H9 (cell line): Measurements from ENCODE around the gene HNRNPU. TPM values are rescaled to one million over a fixed set of nuclear protein-coding genes. Genes with fewer than 3 reads are reported as not detected.
A peak's percentile ranks its signal among the peaks of the same experiment; 100 is the strongest.

Experiments
- DNase-seq: peaks from one replicate; pipeline ENCODE4 v3.0.0-alpha.2; 2017
- H2AFZ ChIP-seq: one replicate; pipeline ENCODE4 v1.6.1; 2013; ENCODE audit warnings: mild to moderate bottlenecking, low read length, control low read depth, moderate library complexity
- H2AK5ac ChIP-seq: 2 replicates; pipeline ENCODE4 v1.6.1; 2013; ENCODE audit warnings: low read length, control low read depth, mixed read lengths; ENCODE audit not compliant: insufficient read length
- H2BK120ac ChIP-seq: one replicate; pipeline ENCODE4 v1.6.1; 2013; ENCODE audit warnings: low read depth, mild to moderate bottlenecking, low read length, control low read depth, inconsistent platforms; ENCODE audit not compliant: poor library complexity, severe bottlenecking
- H2BK12ac ChIP-seq: 2 replicates; pipeline ENCODE4 v1.6.1; 2013; ENCODE audit warnings: low read length, control low read depth, mixed read lengths, low read depth; ENCODE audit not compliant: insufficient read length
- H2BK15ac ChIP-seq: 2 replicates; pipeline ENCODE4 v1.6.1; 2013; ENCODE audit warnings: low read depth, low read length, control low read depth
- H2BK20ac ChIP-seq: one replicate; pipeline ENCODE4 v1.6.1; 2013; ENCODE audit warnings: low read depth, mild to moderate bottlenecking, low read length, control low read depth, inconsistent platforms; ENCODE audit not compliant: poor library complexity, severe bottlenecking
- H2BK5ac ChIP-seq: 2 replicates; pipeline ENCODE4 v1.6.1; 2013; ENCODE audit warnings: low read length, control low read depth, mixed read lengths; ENCODE audit not compliant: insufficient read length
- H3K14ac ChIP-seq: 2 replicates; pipeline ENCODE4 v1.6.1; 2013; ENCODE audit warnings: low read length, control low read depth; ENCODE audit not compliant: insufficient read depth
- H3K18ac ChIP-seq: 2 replicates; pipeline ENCODE4 v1.6.1; 2013; ENCODE audit warnings: low read depth, mild to moderate bottlenecking, mixed read lengths, low read length, control low read depth; ENCODE audit not compliant: insufficient read length
- H3K23ac ChIP-seq: 2 replicates; pipeline ENCODE4 v1.6.1; 2013; ENCODE audit warnings: low read length, control low read depth, mixed read lengths, low read depth; ENCODE audit not compliant: insufficient read length
- H3K23me2 ChIP-seq: 2 replicates; pipeline ENCODE4 v1.6.1; 2013; ENCODE audit warnings: low read depth, mild to moderate bottlenecking, mixed read lengths, low read length, control low read depth; ENCODE audit not compliant: insufficient read length, poor library complexity, severe bottlenecking
- H3K27ac ChIP-seq: 2 replicates; pipeline ENCODE4 v1.5.1; 2013; ENCODE audit warnings: low read length, control low read depth, mixed read lengths, low read depth; ENCODE audit not compliant: insufficient read length
- H3K27me3 ChIP-seq: 2 replicates; pipeline ENCODE4 v1.6.1; 2013; ENCODE audit warnings: low read length, control low read depth, inconsistent platforms; ENCODE audit not compliant: insufficient read depth
- H3K4ac ChIP-seq: 2 replicates; pipeline ENCODE4 v1.6.1; 2013; ENCODE audit warnings: low read depth, mild to moderate bottlenecking, control low read depth, inconsistent platforms, low read length, moderate library complexity
- H3K4me1 ChIP-seq: 2 replicates; pipeline ENCODE4 v1.6.1; 2013; ENCODE audit warnings: low read length, control low read depth, inconsistent platforms; ENCODE audit not compliant: insufficient read depth
- H3K4me2 ChIP-seq: 2 replicates; pipeline ENCODE4 v1.6.1; 2013; ENCODE audit warnings: low read length, control low read depth, mixed read lengths; ENCODE audit not compliant: insufficient read length, insufficient read depth
- H3K56ac ChIP-seq: 2 replicates; pipeline ENCODE4 v1.6.1; 2013; ENCODE audit warnings: low read depth, mild to moderate bottlenecking, mixed read lengths, low read length, control low read depth; ENCODE audit not compliant: insufficient read length
- H3K79me1 ChIP-seq: 2 replicates; pipeline ENCODE4 v1.6.1; 2013; ENCODE audit warnings: low read depth, mild to moderate bottlenecking, moderate library complexity, low read length, control low read depth, inconsistent platforms; ENCODE audit not compliant: insufficient read depth, poor library complexity, severe bottlenecking
- H3K79me2 ChIP-seq: 2 replicates; pipeline ENCODE4 v1.6.1; 2013; ENCODE audit warnings: low read length, control low read depth, inconsistent platforms; ENCODE audit not compliant: insufficient read depth
- H3K9ac ChIP-seq: 2 replicates; pipeline ENCODE4 v1.6.1; 2013; ENCODE audit warnings: low read length, control low read depth, mixed read lengths; ENCODE audit not compliant: insufficient read length; ENCODE audit errors: extremely low read depth
- H3K9me3 ChIP-seq: one replicate; pipeline ENCODE4 v1.6.1; 2013; ENCODE audit warnings: low read depth, low read length, inconsistent platforms; ENCODE audit not compliant: control insufficient read depth
- H3T11ph ChIP-seq: one replicate; pipeline ENCODE4 v1.6.1; 2013; ENCODE audit warnings: mild to moderate bottlenecking, low read length, control low read depth, inconsistent platforms
- H4K20me1 ChIP-seq: one replicate; pipeline ENCODE4 v1.6.1; 2013; ENCODE audit not compliant: control insufficient read depth, insufficient read length, insufficient read depth
- H4K5ac ChIP-seq: 2 replicates; pipeline ENCODE4 v1.6.1; 2013; ENCODE audit warnings: low read depth, mild to moderate bottlenecking, mixed read lengths, low read length, control low read depth; ENCODE audit not compliant: insufficient read length
- H4K8ac ChIP-seq: replicated peaks from 2 replicates; pipeline ENCODE4 v1.6.1; 2013; ENCODE audit warnings: low read length, control low read depth, mixed read lengths, low read depth; ENCODE audit not compliant: insufficient read length
- H4K91ac ChIP-seq: 2 replicates; pipeline ENCODE4 v1.6.1; 2013; ENCODE audit warnings: low read depth, mild to moderate bottlenecking, moderate library complexity, mixed read lengths, low read length, control low read depth; ENCODE audit not compliant: insufficient read length
- H3K27ac Mint-ChIP-seq, 3 experiments: 2 replicates in 2 of 3; 3 replicates in 1 of 3; pipeline ENCODE4 v1.8.0; 2020 to 2021; ENCODE audit warnings: mixed read lengths in 3 of 3, mild to moderate bottlenecking in 1 of 3, moderate library complexity in 1 of 3
- H3K27me3 Mint-ChIP-seq: 2 replicates; pipeline ENCODE4 v1.8.0; 2021; ENCODE audit warnings: low read depth, mild to moderate bottlenecking, moderate library complexity, mixed read lengths
- H3K36me3 Mint-ChIP-seq, 3 experiments: 2 replicates in 2 of 3; 3 replicates in 1 of 3; pipeline ENCODE4 v1.8.0; 2020 to 2021; ENCODE audit warnings: low read depth in 3 of 3, mixed read lengths in 3 of 3; ENCODE audit not compliant: insufficient read depth in 1 of 3
- H3K4me1 Mint-ChIP-seq, 2 experiments: 2 replicates each; pipeline ENCODE4 v1.8.0; 2020; ENCODE audit warnings: mixed read lengths in 2 of 2
- H3K4me3 Mint-ChIP-seq, 2 experiments: 2 replicates in 1 of 2; 3 replicates in 1 of 2; pipeline ENCODE4 v1.8.0; 2020 to 2021; ENCODE audit warnings: mild to moderate bottlenecking in 2 of 2, mixed read lengths in 2 of 2, moderate library complexity in 1 of 2
- H3K9me3 Mint-ChIP-seq, 2 experiments: 2 replicates in 1 of 2; 3 replicates in 1 of 2; pipeline ENCODE4 v1.8.0; 2020; ENCODE audit warnings: mild to moderate bottlenecking in 2 of 2, mixed read lengths in 2 of 2, moderate library complexity in 1 of 2
- WGBS: extraction: QIAGEN DNeasy Blood & Tissue Kit; methylation state at CpG from one replicate; pipeline ENCODE4 v1.1.7; 2013; ENCODE audit warnings: missing lambda C conversion rate, low lambda C conversion rate, mixed read lengths; ENCODE audit not compliant: insufficient read length; ENCODE audit errors: extremely low coverage; 5-methylcytosine and 5-hydroxymethylcytosine counted together
- total RNA-seq: library from RNA; stranded (reverse); gene quantifications from 2 replicates; pipeline ENCODE4 v1.2.1, GENCODE V29; 2021
- TF ChIP-seq, protein P1 (sequence below): fragments of 200-600 bp; sonication (generic); conservative IDR thresholded peaks from 3 replicates; pipeline ENCODE4 v1.8.0; 2021; ENCODE audit warnings: antibody characterized with exemption, mild to moderate bottlenecking

HNRNPU gene
- total RNA-seq, 1 experiment from 2014 or later, result 657 TPM

DNA sequence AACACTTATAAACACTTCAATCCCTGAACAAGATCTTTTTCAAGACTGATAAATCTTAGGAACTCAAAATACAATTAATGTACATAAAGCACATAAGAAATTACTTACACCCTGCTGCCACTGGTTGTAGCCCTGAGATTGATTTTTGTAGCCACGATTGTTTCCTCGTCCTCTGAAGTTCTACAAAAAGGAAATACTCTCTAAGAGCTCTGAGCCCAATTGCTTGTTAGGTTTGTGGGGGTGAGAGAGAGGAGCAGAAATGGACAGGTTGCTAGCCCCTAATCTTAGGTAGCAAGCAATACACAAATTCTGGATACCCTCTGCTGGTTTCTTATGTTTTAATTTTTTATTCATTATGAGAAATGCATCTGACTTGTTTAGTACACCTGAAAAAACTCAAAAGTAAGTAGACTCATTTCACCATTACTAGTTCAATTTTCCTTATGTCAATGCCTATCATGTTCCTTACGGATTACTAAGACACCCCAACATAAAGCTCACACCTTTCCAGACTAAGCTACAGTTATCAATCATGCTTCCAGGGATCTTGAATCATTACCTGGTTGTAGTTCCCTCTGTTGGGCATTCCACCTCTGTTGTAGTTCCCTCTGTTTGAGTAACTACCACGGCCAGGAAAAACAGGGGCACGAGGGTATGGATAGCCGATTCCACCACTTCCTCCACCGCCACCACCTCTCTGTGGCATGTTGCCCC is 9.3 kb downstream of the HNRNPU start:
- H3K27ac Mint-ChIP-seq, result peak overlapping the region in 1 of 3 experiments; percentile 91; a peak in 2 of 7 replicates
- no peak overlapping the region for H3K4me3 Mint-ChIP-seq

More for the DNA sequence above, 9.3 kb downstream of the HNRNPU start:
- Histone ChIP-seq H3K18ac (no peak overlapping the region), H3K27ac (no peak overlapping the region), H2BK120ac (no peak overlapping the region), H2BK20ac (no peak overlapping the region), H3K14ac (no peak overlapping the region), H3K23me2 (no peaks in the 10 kb centered on the region), H3K23ac (no peak overlapping the region), H4K5ac (no peak overlapping the region), H4K91ac (no peak overlapping the region), H3K9ac (no peak overlapping the region), H3K27me3 (no peaks in the 10 kb centered on the region), H2AFZ (no peak overlapping the region), H4K8ac (no peak overlapping the region), H3K9me3 (no peaks in the 10 kb centered on the region), H3K79me2 (peaks cover 11% of the 10 kb centered on the region; the same call in 1 of the 2 replicates), H2BK12ac (no peak overlapping the region), H3K4ac (no peak overlapping the region), H4K20me1 (no peaks in the 10 kb centered on the region), H2AK5ac (no peak overlapping the region), H2BK5ac (no peak overlapping the region), H3K4me2 (no peak overlapping the region), H3K79me1 (peaks cover 3% of the 10 kb centered on the region), H3K56ac (no peak overlapping the region), H3T11ph (no peak overlapping the region), H2BK15ac (no peak overlapping the region), H3K4me1 (no peaks in the 10 kb centered on the region)
- WGBS, result no CpG with 5 or more reads among the region's 7 CpGs
- Mint-ChIP-seq H3K36me3 (peaks cover 79 to 98% (median 96%) of the 10 kb centered on the region in 3 experiments), H3K4me1 (peaks cover 5 to 20% of the 10 kb centered on the region in 2 experiments), H3K9me3 (no peaks in the 10 kb centered on the region), H3K27me3 (no peaks in the 10 kb centered on the region; the same call in 1 of the 2 replicates)
- TF ChIP-seq, protein P1, sequence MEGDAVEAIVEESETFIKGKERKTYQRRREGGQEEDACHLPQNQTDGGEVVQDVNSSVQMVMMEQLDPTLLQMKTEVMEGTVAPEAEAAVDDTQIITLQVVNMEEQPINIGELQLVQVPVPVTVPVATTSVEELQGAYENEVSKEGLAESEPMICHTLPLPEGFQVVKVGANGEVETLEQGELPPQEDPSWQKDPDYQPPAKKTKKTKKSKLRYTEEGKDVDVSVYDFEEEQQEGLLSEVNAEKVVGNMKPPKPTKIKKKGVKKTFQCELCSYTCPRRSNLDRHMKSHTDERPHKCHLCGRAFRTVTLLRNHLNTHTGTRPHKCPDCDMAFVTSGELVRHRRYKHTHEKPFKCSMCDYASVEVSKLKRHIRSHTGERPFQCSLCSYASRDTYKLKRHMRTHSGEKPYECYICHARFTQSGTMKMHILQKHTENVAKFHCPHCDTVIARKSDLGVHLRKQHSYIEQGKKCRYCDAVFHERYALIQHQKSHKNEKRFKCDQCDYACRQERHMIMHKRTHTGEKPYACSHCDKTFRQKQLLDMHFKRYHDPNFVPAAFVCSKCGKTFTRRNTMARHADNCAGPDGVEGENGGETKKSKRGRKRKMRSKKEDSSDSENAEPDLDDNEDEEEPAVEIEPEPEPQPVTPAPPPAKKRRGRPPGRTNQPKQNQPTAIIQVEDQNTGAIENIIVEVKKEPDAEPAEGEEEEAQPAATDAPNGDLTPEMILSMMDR, result no peak
- no peak for DNase-seq
